Omental fat pad (tissue), 4 donors: Measurements from ENCODE around the gene CAT. TPM values are rescaled to one million over a fixed set of nuclear protein-coding genes. Genes with fewer than 3 reads are reported as not detected.
A peak's percentile ranks its signal among the peaks of the same experiment; 100 is the strongest.

Source experiments
- ATAC-seq: fragments of 150-250 bp; one replicate; pipeline ENCODE4 v1.9.1; 2016; ENCODE audit warnings: mild to moderate bottlenecking, moderate library complexity; ENCODE audit not compliant: low FRiP score
- DNase-seq: peaks from one replicate; pipeline ENCODE4 v3.0.0-alpha.2; 2019; ENCODE audit warnings: low spot score
- total RNA-seq, 4 donors: library from RNA; depleted of rRNA; stranded (reverse); fragments of >200 nt; gene quantifications; one replicate each; pipeline ENCODE4 v1.1.0, GENCODE V29; 2016
- TF ChIP-seq, protein P1 (sequence below), 3 donors: fragments of 450-650 bp; IDR thresholded peaks; one replicate each; pipeline ENCODE4 v1.5.1; 2016 to 2017; ENCODE audit warnings: antibody characterized with exemption in 3 of 3, mild to moderate bottlenecking in 3 of 3, moderate library complexity in 2 of 3

Gene CAT
- total RNA-seq, 4 donors from 2014 or later = 228 to 429 (median 293) TPM

DNA sequence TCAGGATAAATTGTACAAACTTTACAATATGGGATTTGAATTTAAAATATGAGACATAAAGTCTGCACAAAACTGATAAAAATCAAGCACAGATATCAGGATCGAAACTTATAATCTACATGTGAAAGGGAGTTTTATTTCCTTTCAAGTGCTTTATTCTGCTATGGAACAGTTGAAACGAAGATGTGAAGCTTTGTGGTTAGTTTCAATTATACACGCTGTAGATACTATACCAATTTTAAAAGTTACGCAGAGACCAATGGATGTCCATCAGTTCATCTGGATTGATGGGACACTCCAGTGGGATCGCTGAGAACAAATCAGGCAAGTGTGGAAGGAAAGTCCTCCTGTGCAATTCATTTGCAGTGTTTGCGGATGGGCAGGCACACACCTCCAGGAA, 34.5 kb upstream of the CAT start:
- DNase-seq (no peak), ATAC-seq (no peak)

DNA sequence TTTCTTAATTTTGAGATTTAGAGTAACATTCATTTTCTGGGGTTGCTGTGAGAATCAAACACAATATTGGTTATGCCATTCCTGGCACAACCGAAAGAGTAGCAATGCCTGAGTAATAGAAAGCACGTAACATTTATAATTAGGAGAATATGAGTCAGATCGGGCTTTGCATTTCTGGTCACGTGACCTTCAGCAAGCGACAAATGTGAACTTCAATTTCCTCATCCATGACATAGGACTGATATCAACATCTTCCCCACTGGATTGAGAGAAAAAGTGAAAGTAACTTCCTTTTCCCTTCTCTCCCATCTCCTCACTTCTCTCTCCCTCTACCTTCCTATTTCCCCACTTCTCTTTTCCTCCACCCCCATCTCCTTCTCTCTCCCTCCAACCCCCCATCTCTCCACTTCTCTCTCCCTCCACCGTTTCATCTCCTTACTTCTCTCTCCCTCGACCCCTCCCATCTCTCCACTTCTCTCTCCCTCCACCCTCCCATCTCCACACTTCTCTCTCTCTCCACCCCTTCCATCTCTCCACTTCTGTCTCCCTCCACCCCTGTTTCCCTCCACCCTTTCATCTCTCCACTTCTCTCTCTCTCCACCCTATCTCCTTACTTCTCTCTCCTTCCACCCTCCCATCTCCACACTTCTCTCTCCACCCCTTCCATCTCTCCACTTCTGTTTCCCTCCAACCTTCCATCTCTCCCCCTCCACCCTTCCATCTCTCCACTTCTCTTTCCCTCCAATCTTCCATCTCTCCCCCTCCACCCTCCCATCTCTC, 33.5 kb upstream of the CAT start:
- TF ChIP-seq, protein P1, sequence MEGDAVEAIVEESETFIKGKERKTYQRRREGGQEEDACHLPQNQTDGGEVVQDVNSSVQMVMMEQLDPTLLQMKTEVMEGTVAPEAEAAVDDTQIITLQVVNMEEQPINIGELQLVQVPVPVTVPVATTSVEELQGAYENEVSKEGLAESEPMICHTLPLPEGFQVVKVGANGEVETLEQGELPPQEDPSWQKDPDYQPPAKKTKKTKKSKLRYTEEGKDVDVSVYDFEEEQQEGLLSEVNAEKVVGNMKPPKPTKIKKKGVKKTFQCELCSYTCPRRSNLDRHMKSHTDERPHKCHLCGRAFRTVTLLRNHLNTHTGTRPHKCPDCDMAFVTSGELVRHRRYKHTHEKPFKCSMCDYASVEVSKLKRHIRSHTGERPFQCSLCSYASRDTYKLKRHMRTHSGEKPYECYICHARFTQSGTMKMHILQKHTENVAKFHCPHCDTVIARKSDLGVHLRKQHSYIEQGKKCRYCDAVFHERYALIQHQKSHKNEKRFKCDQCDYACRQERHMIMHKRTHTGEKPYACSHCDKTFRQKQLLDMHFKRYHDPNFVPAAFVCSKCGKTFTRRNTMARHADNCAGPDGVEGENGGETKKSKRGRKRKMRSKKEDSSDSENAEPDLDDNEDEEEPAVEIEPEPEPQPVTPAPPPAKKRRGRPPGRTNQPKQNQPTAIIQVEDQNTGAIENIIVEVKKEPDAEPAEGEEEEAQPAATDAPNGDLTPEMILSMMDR (IDR thresholded peaks at IDR 0.05) = no peak
- ATAC-seq (peak; percentile 28), DNase-seq (no peak)

More for the DNA sequence above, 34.5 kb upstream of the CAT start:
- TF ChIP-seq, protein P1 (IDR thresholded peaks at IDR 0.05) = no peak

DNA sequence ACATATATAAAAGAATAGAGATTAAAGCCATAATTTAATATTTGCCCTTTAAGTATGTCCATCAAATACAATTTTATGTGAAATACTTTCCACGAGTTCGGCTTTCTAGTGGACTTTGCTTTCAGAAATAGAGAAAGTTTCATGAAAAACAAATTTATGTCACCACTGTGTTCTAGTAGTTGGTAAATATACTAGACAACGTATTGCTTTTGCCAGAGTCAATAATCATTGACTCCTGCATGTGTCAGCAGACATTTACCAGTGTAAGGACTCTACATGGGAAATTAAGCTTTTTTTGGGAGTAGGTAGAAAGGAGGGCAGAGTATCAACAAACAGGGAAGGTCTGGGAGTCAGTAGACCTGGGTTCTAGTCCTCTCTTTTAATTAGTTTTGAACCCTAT, 32.3 kb upstream of the CAT start:
- no peak for DNase-seq
- TF ChIP-seq, protein P1 (IDR thresholded peaks at IDR 0.05) = no peak
- ATAC-seq = no peak

- TF ChIP-seq, protein P1 (IDR thresholded peaks at IDR 0.05) = no peak
- DNase-seq (no peak), ATAC-seq (no peak)
Observed at GRCh38 chr11:34407121-34407813, 31.5 kb upstream of the CAT start.

- no peak for DNase-seq
- TF ChIP-seq, protein P1 (IDR thresholded peaks at IDR 0.05) = no peak
- ATAC-seq = no peak
Observed at GRCh38 chr11:34408580-34409172, 30.1 kb upstream of the CAT start.

- ATAC-seq = no peak
- TF ChIP-seq, protein P1 (IDR thresholded peaks at IDR 0.05) = no peak
- no peak for DNase-seq
Observed at GRCh38 chr11:34411111-34411510, 27.6 kb upstream of the CAT start.
